IPS-18c (cell line): ENCODE results near the gene TOR1A.
"Not testable (repeated sequence)": the region's sequence is repeated elsewhere in the genome, so short reads cannot be mapped to it uniquely, and the experiment has no call there.

ENCODE experiments used
- H3K4me3 ChIP-seq: 2 replicates; pipeline ENCODE4 v1.7.0; 2013; ENCODE audit warnings: low read depth, mild to moderate bottlenecking, low read length, moderate library complexity; ENCODE audit not compliant: insufficient read depth
- H3K9me3 ChIP-seq: one replicate; pipeline ENCODE4 v1.6.1; 2013; ENCODE audit warnings: mild to moderate bottlenecking, low read length, moderate library complexity; ENCODE audit not compliant: control insufficient read depth, insufficient read depth

The TOR1A gene

GRCh38 chr9:129806061-129806460 lies 17.9 kb downstream of the TOR1A start:
- no peak overlapping the region for H3K4me3 ChIP-seq

GRCh38 chr9:129803676-129804060 lies 20.3 kb downstream of the TOR1A start:
- Histone ChIP-seq H3K4me3 (peak overlapping the region; percentile 95), H3K9me3 (peaks cover 2% of the 10 kb centered on the region)

More at GRCh38 chr9:129806061-129806460, 17.9 kb downstream of the TOR1A start:
- peaks cover 2% of the 10 kb centered on the region for H3K9me3 ChIP-seq

- Histone ChIP-seq H3K9me3 (peaks cover 2% of the 10 kb centered on the region), H3K4me3 (peak within 1 kb of the TSS; percentile 95)
These were observed 20.9 kb downstream of the TOR1A start, which contains the start of gene TOR1B for GRCh38 chr9:129802833-129803675. Gene TOR1B (plus strand): TSS chr9:129803184. CDS start chr9:129803213, 29 bp downstream.

GRCh38 chr9:129801504-129801903 lies 22.4 kb downstream of the TOR1A start:
- Histone ChIP-seq H3K9me3 (peaks cover 2% of the 10 kb centered on the region), H3K4me3 (no peak overlapping the region)

GRCh38 chr9:129798973-129799372 lies 25.0 kb downstream of the TOR1A start:
- H3K4me3 ChIP-seq = no peak overlapping the region
- H3K9me3 ChIP-seq = peaks cover 2% of the 10 kb centered on the region

GRCh38 chr9:129796029-129796428 lies 27.9 kb downstream of the TOR1A start:
- H3K4me3 ChIP-seq = not testable (repeated sequence)

GRCh38 chr9:129794549-129794948 lies 29.4 kb downstream of the TOR1A start:
- Histone ChIP-seq H3K9me3 (no peaks in the 10 kb centered on the region), H3K4me3 (no peak overlapping the region)

More at GRCh38 chr9:129796029-129796428, 27.9 kb downstream of the TOR1A start:
- H3K9me3 ChIP-seq = not testable (repeated sequence)

GRCh38 chr9:129786481-129786880 lies 37.5 kb downstream of the TOR1A start:
- Histone ChIP-seq H3K4me3 (no peak overlapping the region), H3K9me3 (no peaks in the 10 kb centered on the region)

GRCh38 chr9:129785866-129786265 lies 38.1 kb downstream of the TOR1A start:
- Histone ChIP-seq H3K4me3 (no peak overlapping the region), H3K9me3 (no peaks in the 10 kb centered on the region)

GRCh38 chr9:129784970-129785369 lies 39.0 kb downstream of the TOR1A start:
- H3K4me3 ChIP-seq, H3K9me3 ChIP-seq: not testable (repeated sequence)

- Histone ChIP-seq H3K4me3 (no peak overlapping the region), H3K9me3 (no peaks in the 10 kb centered on the region)
These were observed 40.2 kb downstream of the TOR1A start for GRCh38 chr9:129783516-129784361.

GRCh38 chr9:129781981-129782380 lies 42.0 kb downstream of the TOR1A start:
- Histone ChIP-seq H3K9me3 (no peaks in the 10 kb centered on the region), H3K4me3 (no peak overlapping the region)

GRCh38 chr9:129781131-129781530 lies 42.8 kb downstream of the TOR1A start:
- no peak overlapping the region for H3K4me3 ChIP-seq

GRCh38 chr9:129779560-129780190 lies 44.3 kb downstream of the TOR1A start:
- no peaks in the 10 kb centered on the region for H3K9me3 ChIP-seq

More at GRCh38 chr9:129781131-129781530, 42.8 kb downstream of the TOR1A start:
- no peaks in the 10 kb centered on the region for H3K9me3 ChIP-seq

GRCh38 chr9:129778469-129778868 lies 45.5 kb downstream of the TOR1A start:
- no peak overlapping the region for H3K4me3 ChIP-seq
- no peaks in the 10 kb centered on the region for H3K9me3 ChIP-seq

More at GRCh38 chr9:129779560-129780190, 44.3 kb downstream of the TOR1A start:
- H3K4me3 ChIP-seq = no peak overlapping the region

GRCh38 chr9:129777769-129778130 lies 46.2 kb downstream of the TOR1A start:
- H3K9me3 ChIP-seq = no peaks in the 10 kb centered on the region
- H3K4me3 ChIP-seq = no peak overlapping the region

- Histone ChIP-seq H3K9me3 (no peaks in the 10 kb centered on the region), H3K4me3 (no peak overlapping the region)
These were observed 46.8 kb downstream of the TOR1A start for GRCh38 chr9:129776938-129777768.
